HG02623 (cell line): ENCODE data around the gene FSTL4.

Experiments used
- ATAC-seq: cut with Tn5 transposase; IDR thresholded peaks from one replicate; pipeline ENCODE4 v1.9.1; 2021; ENCODE audit warnings: moderate library complexity; ENCODE audit not compliant: unreplicated experiment

Gene FSTL4

GRCh38 chr5:133275631-133276030, 336.7 kb downstream of the FSTL4 start:
- ATAC-seq = no peak

GRCh38 chr5:133274597-133274935, 337.8 kb downstream of the FSTL4 start:
- no peak for ATAC-seq

- ATAC-seq = no peak
Observed at GRCh38 chr5:133273661-133274596, 338.4 kb downstream of the FSTL4 start.

GRCh38 chr5:133272345-133272744, 340.0 kb downstream of the FSTL4 start:
- ATAC-seq = no peak

GRCh38 chr5:133271606-133272005, 340.7 kb downstream of the FSTL4 start:
- ATAC-seq = no peak

GRCh38 chr5:133269691-133270090, 342.6 kb downstream of the FSTL4 start:
- no peak for ATAC-seq

- no peak for ATAC-seq
Observed at GRCh38 chr5:133267601-133268000, 344.7 kb downstream of the FSTL4 start.

- ATAC-seq = no peak
Observed at GRCh38 chr5:133266966-133267365, 345.4 kb downstream of the FSTL4 start.

- no peak for ATAC-seq
Observed at GRCh38 chr5:133266527-133266878, 345.8 kb downstream of the FSTL4 start.

- no peak for ATAC-seq
Observed at GRCh38 chr5:133265720-133266526, 346.4 kb downstream of the FSTL4 start.

GRCh38 chr5:133265257-133265656, 347.1 kb downstream of the FSTL4 start:
- no peak for ATAC-seq

- ATAC-seq = no peak
Observed at GRCh38 chr5:133262690-133263089, 349.7 kb downstream of the FSTL4 start.

GRCh38 chr5:133261993-133262392, 350.3 kb downstream of the FSTL4 start:
- no peak for ATAC-seq

- no peak for ATAC-seq
Observed at GRCh38 chr5:133260715-133261114, 351.6 kb downstream of the FSTL4 start.

GRCh38 chr5:133259199-133259997, 352.9 kb downstream of the FSTL4 start:
- ATAC-seq = no peak

GRCh38 chr5:133257977-133258376, 354.4 kb downstream of the FSTL4 start:
- no peak for ATAC-seq

GRCh38 chr5:133256276-133256675, 356.1 kb downstream of the FSTL4 start:
- no peak for ATAC-seq

- no peak for ATAC-seq
Observed at GRCh38 chr5:133254803-133255202, 357.5 kb downstream of the FSTL4 start.

- no peak for ATAC-seq
Observed at GRCh38 chr5:133253671-133254070, 358.7 kb downstream of the FSTL4 start.

- no peak for ATAC-seq
Observed at GRCh38 chr5:133253070-133253469, 359.3 kb downstream of the FSTL4 start.

- ATAC-seq = no peak
Observed at GRCh38 chr5:133252133-133252480, 360.2 kb downstream of the FSTL4 start.
